Activated T-helper 1 cell treated with anti-CD3 and anti-CD28 coated beads, Interleukin-12 subunit alpha, Interleukin-12 subunit beta, Interleukin-2, Interleukin-4 antibody, amounts not matched to agents 30 ng/mL and 10 ng/mL and 1 ng/mL, durations not matched to agents 14 hours and 24 hours and 36 hours (primary cell): ENCODE results near the gene MAP3K21. TPM values are rescaled to one million over a fixed set of nuclear protein-coding genes. Genes with fewer than 3 reads are reported as not detected.

Experiments used
- DNase-seq: peaks from one replicate; pipeline ENCODE4 v3.0.0; 2021; ENCODE audit warnings: low spot score
- H3K27ac Mint-ChIP-seq: one replicate; pipeline ENCODE4 v1.8.0; 2021; ENCODE audit warnings: mild to moderate bottlenecking, mixed read lengths
- H3K27me3 Mint-ChIP-seq: one replicate; pipeline ENCODE4 v1.8.0; 2022; ENCODE audit warnings: mild to moderate bottlenecking, moderate library complexity, mixed read lengths; ENCODE audit not compliant: insufficient read depth
- H3K36me3 Mint-ChIP-seq: one replicate; pipeline ENCODE4 v1.8.0; 2021; ENCODE audit warnings: low read depth, mixed read lengths
- H3K4me1 Mint-ChIP-seq: one replicate; pipeline ENCODE4 v1.8.0; 2021; ENCODE audit warnings: low read depth, mixed read lengths
- H3K4me3 Mint-ChIP-seq: one replicate; pipeline ENCODE4 v1.8.0; 2021; ENCODE audit warnings: mild to moderate bottlenecking, moderate library complexity, mixed read lengths
- H3K9me3 Mint-ChIP-seq: one replicate; pipeline ENCODE4 v1.8.0; 2021; ENCODE audit warnings: mixed read lengths
- intact Hi-C: fragments of 100-400 bp; cut with micrococcal nuclease; formaldehyde crosslinking; loops from one replicate; pipeline ENCODE4 v1.15.1; 2024
- total RNA-seq: library from RNA; stranded (reverse); gene quantifications from 2 replicates; pipeline ENCODE4 v1.2.3, GENCODE V29; 2022

The MAP3K21 gene
- total RNA-seq, result 1.8 and 2.1 TPM in 2 replicates

GRCh38 chr1:233327651-233328141 is at the start of gene MAP3K21:
MAP3K21 (plus strand) TSS chr1:233327724; CDS start chr1:233328029, 305 bp downstream.
- Mint-ChIP-seq H3K36me3 (no peaks in the 10 kb centered on the region), H3K4me1 (peaks cover 11% of the 10 kb centered on the region), H3K27me3 (peaks cover 36% of the 10 kb centered on the region), H3K27ac (peak within 1 kb of the TSS; percentile 47), H3K4me3 (peak within 1 kb of the TSS; percentile 81), H3K9me3 (no peaks in the 10 kb centered on the region)
- intact Hi-C loops, result loop anchor here (1.0 to 2.0 kb wide), 4 partner anchors 23 to 79 kb away; partner anchors contain the start of gene PCNX2
- no peak for DNase-seq

DNA sequence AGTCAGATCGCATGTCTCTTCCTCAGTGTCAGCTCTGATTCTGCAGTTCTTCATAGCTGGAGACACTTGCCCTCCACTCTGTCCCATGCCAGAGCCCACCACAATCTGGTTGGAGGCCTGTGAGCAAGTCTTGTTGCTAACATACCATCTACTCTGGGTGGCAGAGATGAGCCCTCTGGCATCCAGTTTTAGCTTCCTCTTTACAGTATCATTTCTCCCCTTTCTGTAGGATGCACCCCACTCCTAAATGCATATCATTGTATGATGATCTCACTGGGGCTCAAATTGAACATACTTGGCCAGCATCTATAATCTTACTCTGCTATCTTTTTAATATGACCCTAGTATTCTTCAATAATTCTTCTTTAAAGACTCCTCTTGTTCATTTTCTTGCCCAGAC is 48.9 kb upstream of the MAP3K21 start:
- Mint-ChIP-seq H3K9me3 (no peaks in the 10 kb centered on the region), H3K4me1 (peaks cover 76% of the 10 kb centered on the region), H3K27me3 (no peaks in the 10 kb centered on the region), H3K4me3 (no peak overlapping the region), H3K27ac (no peak overlapping the region), H3K36me3 (peaks cover 26% of the 10 kb centered on the region)
- intact Hi-C loops, result no loop called here
- DNase-seq, result no peak

- Mint-ChIP-seq H3K27ac (no peak overlapping the region), H3K36me3 (peaks cover 24% of the 10 kb centered on the region), H3K4me3 (no peak overlapping the region), H3K27me3 (no peaks in the 10 kb centered on the region), H3K9me3 (no peaks in the 10 kb centered on the region), H3K4me1 (peaks cover 76% of the 10 kb centered on the region)
- intact Hi-C loops, result loop anchor here (5.0 kb wide), 1 partner anchor 328 kb away; the partner anchor contains the start of gene NTPCR
- DNase-seq, result no peak
These were observed 47.6 kb upstream of the MAP3K21 start for GRCh38 chr1:233279971-233280370.

- H3K36me3 Mint-ChIP-seq, result peaks cover 29% of the 10 kb centered on the region
- peak overlapping the region; percentile 91 for H3K27ac Mint-ChIP-seq
- no peaks in the 10 kb centered on the region for H3K27me3 Mint-ChIP-seq
- H3K4me3 Mint-ChIP-seq, result peak overlapping the region; percentile 72
- DNase-seq, result peak; percentile 31
- intact Hi-C loops, result loop anchor here (1.0 to 5.0 kb wide), 3 partner anchors 13 to 330 kb away; partner anchors contain the start of genes NTPCR and PCNX2
- no peaks in the 10 kb centered on the region for H3K9me3 Mint-ChIP-seq
- peaks cover 67% of the 10 kb centered on the region for H3K4me1 Mint-ChIP-seq
These were observed 45.6 kb upstream of the MAP3K21 start for GRCh38 chr1:233281711-233282581.

DNA sequence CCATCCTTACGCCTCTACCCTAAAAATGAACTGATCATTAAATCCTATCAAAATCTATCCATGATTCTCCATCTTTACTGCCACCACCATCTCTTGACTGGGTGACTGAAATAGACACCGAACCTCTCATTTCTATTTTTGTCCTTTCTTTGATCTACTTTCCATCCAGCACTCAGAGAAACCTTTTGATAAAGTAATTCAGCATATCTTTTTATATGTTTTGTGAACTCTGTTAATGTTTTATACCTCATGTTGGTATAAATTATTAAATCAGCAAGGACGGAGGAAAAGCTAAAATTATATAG is 45.0 kb upstream of the MAP3K21 start:
- intact Hi-C loops, result loop anchor here (1.0 to 5.0 kb wide), 3 partner anchors 13 to 330 kb away; partner anchors contain the start of genes NTPCR and PCNX2
- H3K9me3 Mint-ChIP-seq, result no peaks in the 10 kb centered on the region
- H3K4me3 Mint-ChIP-seq, result peak overlapping the region; percentile 72
- no peaks in the 10 kb centered on the region for H3K27me3 Mint-ChIP-seq
- peaks cover 29% of the 10 kb centered on the region for H3K36me3 Mint-ChIP-seq
- H3K4me1 Mint-ChIP-seq, result peaks cover 66% of the 10 kb centered on the region
- no peak for DNase-seq
- peak overlapping the region; percentile 91 for H3K27ac Mint-ChIP-seq

DNA sequence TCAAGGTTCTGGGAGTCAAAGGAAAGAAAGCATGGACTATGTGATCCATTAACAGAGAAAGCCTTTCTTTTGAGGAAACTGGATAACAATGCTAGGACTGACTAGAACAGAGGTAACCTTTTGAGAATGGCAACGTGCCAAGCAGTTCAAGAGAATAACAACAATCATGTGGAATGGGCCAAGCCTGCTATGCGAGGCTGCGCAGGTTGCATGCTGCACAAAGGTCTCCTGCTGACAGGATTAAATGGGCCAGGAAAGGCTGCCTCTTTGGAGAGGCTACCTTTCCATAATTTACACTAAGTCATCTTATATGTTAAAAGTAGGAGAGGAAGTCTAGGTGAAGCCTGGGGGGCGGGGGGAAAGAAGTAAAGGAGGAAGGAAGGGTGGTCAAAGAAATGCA is 37.8 kb upstream of the MAP3K21 start:
- Mint-ChIP-seq H3K36me3 (peaks cover 36% of the 10 kb centered on the region), H3K4me1 (peaks cover 48% of the 10 kb centered on the region), H3K4me3 (no peak overlapping the region), H3K9me3 (peaks cover 3% of the 10 kb centered on the region), H3K27me3 (no peaks in the 10 kb centered on the region), H3K27ac (no peak overlapping the region)
- intact Hi-C loops, result loop anchor here (10.0 kb wide), 1 partner anchor 655 kb away; the partner anchor contains the start of gene SIPA1L2
- DNase-seq, result no peak

- no peaks in the 10 kb centered on the region for H3K27me3 Mint-ChIP-seq
- H3K27ac Mint-ChIP-seq, result no peak overlapping the region
- peaks cover 50% of the 10 kb centered on the region for H3K4me1 Mint-ChIP-seq
- intact Hi-C loops, result loop anchor here (10.0 kb wide), 1 partner anchor 656 kb away; the partner anchor contains the start of gene SIPA1L2
- H3K4me3 Mint-ChIP-seq, result no peak overlapping the region
- DNase-seq, result no peak
- peaks cover 37% of the 10 kb centered on the region for H3K36me3 Mint-ChIP-seq
- peaks cover 3% of the 10 kb centered on the region for H3K9me3 Mint-ChIP-seq
These were observed 37.0 kb upstream of the MAP3K21 start for GRCh38 chr1:233290396-233291034.

DNA sequence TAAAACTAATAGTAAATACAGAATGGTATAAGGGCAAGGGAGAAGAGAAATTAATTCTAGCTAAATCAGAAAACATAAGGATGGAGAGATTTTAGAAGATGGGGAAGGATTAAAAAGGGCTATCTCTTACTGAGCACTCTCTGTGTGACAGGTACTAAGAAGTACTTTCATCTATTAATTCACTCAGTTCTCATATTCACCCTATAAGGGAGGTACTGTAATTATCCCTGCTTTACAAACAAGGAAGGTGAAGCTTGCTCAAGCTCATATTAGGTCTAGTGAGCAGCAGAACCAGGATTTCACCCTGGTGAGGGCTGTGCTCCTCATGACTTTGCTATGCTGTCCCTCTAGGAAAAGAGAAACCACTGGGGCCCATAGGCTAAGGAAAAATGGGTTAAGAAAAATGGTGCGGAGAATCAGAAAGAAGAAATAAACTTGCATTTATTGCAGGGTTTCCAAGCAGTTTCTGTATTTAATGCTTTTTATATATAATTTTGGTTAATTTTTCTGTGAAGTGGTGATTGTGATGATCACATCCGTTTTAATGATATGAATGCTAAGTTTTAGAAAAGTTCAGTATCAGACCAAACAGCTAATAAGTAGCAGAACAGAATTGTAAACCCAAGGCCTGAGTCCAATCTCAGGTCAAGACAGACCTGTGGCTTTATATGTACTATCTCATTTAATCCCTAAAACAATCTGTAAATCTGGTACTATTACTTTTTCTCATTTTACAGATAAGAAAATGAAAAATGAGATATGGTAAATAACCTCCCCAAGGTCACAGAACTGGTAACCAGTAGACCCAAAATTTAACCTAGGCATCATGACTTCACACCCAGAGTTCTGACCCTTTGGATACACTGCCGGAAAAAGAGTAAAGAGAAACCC is 33.7 kb upstream of the MAP3K21 start:
- Mint-ChIP-seq H3K4me1 (peaks cover 37% of the 10 kb centered on the region), H3K27me3 (no peaks in the 10 kb centered on the region), H3K4me3 (peak overlapping the region; percentile 94), H3K36me3 (peaks cover 14% of the 10 kb centered on the region), H3K9me3 (no peaks in the 10 kb centered on the region), H3K27ac (no peak overlapping the region)
- intact Hi-C loops, result loop anchor here (2.0 to 10.0 kb wide), 3 partner anchors 25 to 659 kb away; partner anchors contain the start of genes MAP3K21 and SIPA1L2
- no peak for DNase-seq

DNA sequence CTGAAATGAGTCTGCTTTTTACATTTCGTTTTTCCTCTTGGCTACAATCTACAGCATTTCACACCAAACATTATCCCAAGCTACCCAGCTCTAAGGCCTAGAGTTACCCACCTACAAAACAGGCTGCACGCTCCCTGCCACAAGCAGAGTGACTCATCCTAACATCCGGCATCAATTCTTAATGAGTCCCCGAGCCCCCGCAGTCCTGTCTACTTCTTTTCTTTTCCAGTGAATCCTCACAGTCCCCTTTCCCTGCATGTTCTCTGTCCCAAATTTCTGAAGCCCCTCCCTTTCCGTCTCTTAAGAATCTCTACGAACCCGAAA is 32.6 kb upstream of the MAP3K21 start:
- Mint-ChIP-seq H3K27me3 (no peaks in the 10 kb centered on the region), H3K4me1 (peaks cover 37% of the 10 kb centered on the region), H3K27ac (peak overlapping the region; percentile 86), H3K4me3 (peak overlapping the region; percentile 94), H3K36me3 (peaks cover 11% of the 10 kb centered on the region), H3K9me3 (no peaks in the 10 kb centered on the region)
- peak; percentile 20 for DNase-seq
- intact Hi-C loops, result loop anchor here (1.0 to 10.0 kb wide), 4 partner anchors 13 to 660 kb away; partner anchors contain the start of genes MAP3K21 and SIPA1L2

- intact Hi-C loops, result loop anchor here (1.0 to 10.0 kb wide), 4 partner anchors 13 to 661 kb away; partner anchors contain the start of genes MAP3K21 and SIPA1L2
- H3K36me3 Mint-ChIP-seq, result peaks cover 11% of the 10 kb centered on the region
- H3K27me3 Mint-ChIP-seq, result no peaks in the 10 kb centered on the region
- peak within 1 kb of the TSS; percentile 94 for H3K4me3 Mint-ChIP-seq
- H3K4me1 Mint-ChIP-seq, result peaks cover 37% of the 10 kb centered on the region
- no peaks in the 10 kb centered on the region for H3K9me3 Mint-ChIP-seq
- peak; percentile 54 for DNase-seq
- peak within 1 kb of the TSS; percentile 86 for H3K27ac Mint-ChIP-seq
These were observed 32.1 kb upstream of the MAP3K21 start, which contains the start of gene PCNX2 for GRCh38 chr1:233295237-233295974. PCNX2 (minus strand) TSS chr1:233295725; CDS start chr1:233295478, 247 bp downstream.

DNA sequence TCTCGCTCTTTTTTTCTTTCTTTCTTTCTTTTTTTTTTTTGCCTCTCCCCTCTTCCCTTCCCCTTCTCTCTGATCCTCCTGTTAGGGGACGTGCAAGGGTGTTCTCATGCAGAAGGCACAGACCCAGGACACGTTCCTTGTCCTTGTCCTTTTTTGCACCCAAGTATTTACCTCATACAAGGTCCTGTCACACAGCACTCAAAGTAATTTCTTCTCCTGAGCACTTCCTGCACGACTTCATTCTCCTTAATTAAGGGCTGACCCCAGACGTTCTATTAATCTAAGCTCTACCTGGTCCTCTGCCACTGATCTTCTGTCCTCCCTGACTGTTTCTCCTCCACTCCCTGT is 31.6 kb upstream of the MAP3K21 start:
- Mint-ChIP-seq H3K4me1 (peaks cover 35% of the 10 kb centered on the region), H3K27me3 (peaks cover 5% of the 10 kb centered on the region), H3K9me3 (no peaks in the 10 kb centered on the region), H3K27ac (peak overlapping the region; percentile 82), H3K4me3 (peak overlapping the region; percentile 94), H3K36me3 (peaks cover 9% of the 10 kb centered on the region)
- intact Hi-C loops, result loop anchor here (1.0 to 10.0 kb wide), 4 partner anchors 14 to 661 kb away; partner anchors contain the start of genes MAP3K21 and SIPA1L2
- no peak for DNase-seq
